Keratinocyte (primary cell): ENCODE measurements around the gene TNFAIP8. TPM values are rescaled to one million over a fixed set of nuclear protein-coding genes. Genes with fewer than 3 reads are reported as not detected.

ENCODE experiments used
- DNase-seq: peaks from one replicate; pipeline ENCODE4 v3.0.0-alpha.2; 2011; ENCODE audit warnings: low read depth, missing footprints, low spot score
- FAIRE-seq: peaks from 2 replicates; lab custom pipeline; 2011; peaks lifted over from hg19 to GRCh38; lab: Jason Lieb, UNC
- H2AFZ ChIP-seq: 2 replicates; pipeline ENCODE4 v1.6.0; 2012; ENCODE audit warnings: low read length, control low read depth, inconsistent platforms; ENCODE audit not compliant: control insufficient read depth
- H3K27ac ChIP-seq: 2 replicates; pipeline ENCODE4 v1.5.1; 2011; ENCODE audit warnings: low read length; ENCODE audit not compliant: control insufficient read depth, insufficient read depth
- H3K27me3 ChIP-seq: 3 replicates; pipeline ENCODE4 v1.6.0; 2011; ENCODE audit warnings: low read length; ENCODE audit not compliant: control insufficient read depth, insufficient read depth; ENCODE audit errors: extremely low read depth
- H3K36me3 ChIP-seq, 2 experiments: 2 replicates in 1 of 2; 3 replicates in 1 of 2; pipeline ENCODE4 v1.5.1; 2011; ENCODE audit warnings: low read length in 2 of 2, mild to moderate bottlenecking in 1 of 2; ENCODE audit not compliant: control insufficient read depth in 2 of 2, insufficient read depth in 2 of 2; ENCODE audit errors: extremely low read depth in 1 of 2
- H3K4me1 ChIP-seq: 3 replicates; pipeline ENCODE4 v1.5.1; 2011; ENCODE audit warnings: low read length; ENCODE audit not compliant: control insufficient read depth, insufficient read depth; ENCODE audit errors: extremely low read depth
- H3K4me2 ChIP-seq: 3 replicates; pipeline ENCODE4 v1.6.0; 2011; ENCODE audit warnings: low read depth, low read length; ENCODE audit not compliant: control insufficient read depth, insufficient read depth; ENCODE audit errors: extremely low read depth
- H3K4me3 ChIP-seq, 3 experiments: fragments of 200-600 bp in 1 of 3; sonication (generic) in 1 of 3; 2 replicates in 2 of 3; 3 replicates in 1 of 3; pipeline ENCODE4 v1.5.1; 2011 to 2016; ENCODE audit warnings: low read length in 3 of 3, mild to moderate bottlenecking in 3 of 3, control low read depth in 2 of 3, inconsistent platforms in 1 of 3, low read depth in 1 of 3, mixed read lengths in 1 of 3, mixed run types in 1 of 3, moderate library complexity in 1 of 3; ENCODE audit not compliant: control insufficient read depth in 2 of 3, insufficient read depth in 2 of 3; ENCODE audit errors: extremely low read depth in 1 of 3
- H3K79me2 ChIP-seq: 2 replicates; pipeline ENCODE4 v1.6.0; 2012; ENCODE audit warnings: low read length; ENCODE audit not compliant: control insufficient read depth, insufficient read depth
- H3K9ac ChIP-seq: 3 replicates; pipeline ENCODE4 v1.6.0; 2011; ENCODE audit warnings: low read length; ENCODE audit not compliant: control insufficient read depth, insufficient read depth; ENCODE audit errors: extremely low read depth
- H3K9me1 ChIP-seq: 3 replicates; pipeline ENCODE4 v1.6.0; 2011; ENCODE audit warnings: low read length; ENCODE audit not compliant: control insufficient read depth, insufficient read depth; ENCODE audit errors: extremely low read depth
- H3K9me3 ChIP-seq: 2 replicates; pipeline ENCODE4 v1.5.1; 2012; ENCODE audit warnings: low read depth, low read length; ENCODE audit not compliant: control insufficient read depth
- H4K20me1 ChIP-seq: 3 replicates; pipeline ENCODE4 v1.6.0; 2011; ENCODE audit warnings: low read length; ENCODE audit not compliant: control insufficient read depth, insufficient read depth; ENCODE audit errors: extremely low read depth
- EZH2 ChIP-seq: IDR thresholded peaks from one replicate; pipeline ENCODE4 v1.6.1; 2012; ENCODE audit warnings: inconsistent platforms, mild to moderate bottlenecking, low read length, moderate library complexity
- dilution Hi-C: fragments of 300-500 bp; cut with MboI; formaldehyde crosslinking; loops from one replicate; pipeline ENCODE4 v1.7.0; 2020; ENCODE audit warnings: low sequenced_read_pairs; ENCODE audit not compliant: extremely low pct_ligation_motif_present
- polyA plus RNA-seq, 5 experiments: library from polyadenylated mRNA; depleted of rRNA in 3 of 5; stranded (reverse) in 3 of 5; stranded (forward) in 1 of 5; unstranded in 1 of 5; fragments of >200 nt; gene quantifications; 1 replicate in 1 of 5; 2 replicates in 3 of 5; 3 replicates in 1 of 5; pipeline versions ENCODE4 v1.2.1 to v1.2.3, GENCODE V29; 2011 to 2012; ENCODE audit warnings: missing spikeins in 2 of 5, low read depth in 1 of 5, low replicate concordance in 1 of 5
- TF ChIP-seq, protein P1 (sequence below), 3 experiments: IDR thresholded peaks in 1 of 3; conservative IDR thresholded peaks in 1 of 3; optimal IDR thresholded peaks in 1 of 3; 2 replicates in 2 of 3; 3 replicates in 1 of 3; pipeline versions ENCODE3 to v1.5.1; 2011; ENCODE audit warnings: low read length in 3 of 3, mild to moderate bottlenecking in 3 of 3, moderate library complexity in 2 of 3, control low read depth in 1 of 3, inconsistent platforms in 1 of 3; ENCODE audit not compliant: insufficient read depth in 2 of 3; ENCODE audit errors: extremely low read depth in 1 of 3

The TNFAIP8 gene
- polyA plus RNA-seq, 1 donor (not counting 4 experiments of a cell fraction or from before 2014, with no cell fraction given) = 20.8 TPM

- FAIRE-seq (no peak), DNase-seq (no peak)
- H3K36me3 ChIP-seq = peaks cover 0 to 2% of the 10 kb centered on the region in 2 experiments
- H3K79me2 ChIP-seq = peaks cover 4% of the 10 kb centered on the region
- no peaks in the 10 kb centered on the region for H3K27me3 ChIP-seq
- peaks cover 14% of the 10 kb centered on the region for H3K4me1 ChIP-seq
- H3K9ac ChIP-seq = no peak overlapping the region
- no peaks in the 10 kb centered on the region for H3K9me3 ChIP-seq
- H2AFZ ChIP-seq = no peak overlapping the region
- H4K20me1 ChIP-seq = no peaks in the 10 kb centered on the region
- H3K4me3 ChIP-seq = no peak overlapping the region
- H3K27ac ChIP-seq = no peak overlapping the region
- TF ChIP-seq, protein P1, sequence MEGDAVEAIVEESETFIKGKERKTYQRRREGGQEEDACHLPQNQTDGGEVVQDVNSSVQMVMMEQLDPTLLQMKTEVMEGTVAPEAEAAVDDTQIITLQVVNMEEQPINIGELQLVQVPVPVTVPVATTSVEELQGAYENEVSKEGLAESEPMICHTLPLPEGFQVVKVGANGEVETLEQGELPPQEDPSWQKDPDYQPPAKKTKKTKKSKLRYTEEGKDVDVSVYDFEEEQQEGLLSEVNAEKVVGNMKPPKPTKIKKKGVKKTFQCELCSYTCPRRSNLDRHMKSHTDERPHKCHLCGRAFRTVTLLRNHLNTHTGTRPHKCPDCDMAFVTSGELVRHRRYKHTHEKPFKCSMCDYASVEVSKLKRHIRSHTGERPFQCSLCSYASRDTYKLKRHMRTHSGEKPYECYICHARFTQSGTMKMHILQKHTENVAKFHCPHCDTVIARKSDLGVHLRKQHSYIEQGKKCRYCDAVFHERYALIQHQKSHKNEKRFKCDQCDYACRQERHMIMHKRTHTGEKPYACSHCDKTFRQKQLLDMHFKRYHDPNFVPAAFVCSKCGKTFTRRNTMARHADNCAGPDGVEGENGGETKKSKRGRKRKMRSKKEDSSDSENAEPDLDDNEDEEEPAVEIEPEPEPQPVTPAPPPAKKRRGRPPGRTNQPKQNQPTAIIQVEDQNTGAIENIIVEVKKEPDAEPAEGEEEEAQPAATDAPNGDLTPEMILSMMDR (optimal IDR thresholded peaks at IDR 0.05 in 1 of 3, IDR thresholded peaks at IDR 0.05 in 1 of 3, conservative IDR thresholded peaks at IDR 0.05 in 1 of 3; ENCODE audit: extremely low read depth in 1 of 3, insufficient read depth in 2 of 3, low read length in 3 of 3) = no peak
- TF ChIP-seq EZH2 = no peak
- no peak overlapping the region for H3K4me2 ChIP-seq
- H3K9me1 ChIP-seq = no peaks in the 10 kb centered on the region
- dilution Hi-C loops = no loop called here
Observed at GRCh38 chr5:119340597-119341218, 15.1 kb upstream of the TNFAIP8 start.

DNA sequence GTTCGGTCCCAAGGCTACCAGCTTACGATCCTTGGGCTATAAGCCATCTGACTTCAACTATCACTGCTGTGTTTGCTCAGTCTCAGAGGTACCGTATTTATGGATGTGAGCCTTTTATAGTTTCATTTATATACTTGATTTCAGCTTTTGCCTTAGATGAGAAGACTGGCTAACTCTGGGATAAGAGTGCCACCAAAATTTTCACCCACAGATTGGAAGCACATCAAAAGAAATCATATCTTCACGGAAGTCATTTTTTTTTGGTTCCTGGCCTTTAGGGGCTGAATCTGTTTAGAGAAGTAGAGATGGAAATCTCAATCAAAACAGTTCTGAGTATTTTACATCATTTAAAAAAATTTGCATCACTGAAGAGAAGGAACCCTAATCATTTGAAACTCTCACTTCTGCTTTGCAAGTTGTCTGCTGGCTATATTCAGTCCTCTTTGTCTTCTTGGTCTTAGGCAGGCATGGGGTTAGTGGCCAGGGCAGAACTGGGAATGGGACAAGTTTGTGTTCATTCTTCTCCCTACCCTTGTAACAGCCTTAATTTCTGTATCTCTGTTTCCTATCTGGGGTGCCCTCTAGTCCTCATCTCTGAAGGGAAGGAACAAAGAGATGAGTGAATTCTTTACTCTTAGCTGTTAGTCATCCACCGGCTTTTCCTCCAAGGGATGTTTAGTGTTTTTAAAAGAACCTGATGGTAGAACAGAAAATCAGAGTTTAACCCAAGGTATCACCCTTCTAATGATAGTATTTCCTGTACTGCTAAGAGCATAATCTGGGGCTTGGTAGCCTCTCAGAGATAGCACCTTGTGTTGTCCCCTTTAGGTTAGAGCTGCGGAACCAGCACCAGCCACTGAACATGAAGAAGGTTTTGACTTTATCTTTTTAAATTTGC is 14.1 kb upstream of the TNFAIP8 start:
- Histone ChIP-seq H3K4me1 (peaks cover 9% of the 10 kb centered on the region), H3K9me1 (no peaks in the 10 kb centered on the region), H4K20me1 (no peaks in the 10 kb centered on the region), H3K36me3 (peaks cover 0 to 2% of the 10 kb centered on the region in 2 experiments), H3K4me2 (no peak overlapping the region), H3K9me3 (no peaks in the 10 kb centered on the region), H3K9ac (no peak overlapping the region), H3K27ac (no peak overlapping the region), H3K27me3 (no peaks in the 10 kb centered on the region), H3K4me3 (no peak overlapping the region), H2AFZ (no peak overlapping the region), H3K79me2 (peaks cover 4% of the 10 kb centered on the region)
- FAIRE-seq (no peak), DNase-seq (no peak)
- TF ChIP-seq, protein P1 (optimal IDR thresholded peaks at IDR 0.05 in 1 of 3, IDR thresholded peaks at IDR 0.05 in 1 of 3, conservative IDR thresholded peaks at IDR 0.05 in 1 of 3; ENCODE audit: extremely low read depth in 1 of 3, insufficient read depth in 2 of 3, low read length in 3 of 3) = no peak
- TF ChIP-seq EZH2 = no peak
- dilution Hi-C loops = no loop called here
